ENCODE results near the gene FMN1.

- TF ChIP-seq POLR2AphosphoS5 (IDR thresholded peaks at IDR 0.05), result no peak
- no peak for TF ChIP-seq CTCF (IDR thresholded peaks at IDR 0.05)
These were observed 310.4 kb downstream of the FMN1 start for GRCh38 chr15:32884146-32884545.
